Stomach (tissue), 9 donors: Measurements from ENCODE around the gene EBF3. TPM values are rescaled to one million over a fixed set of nuclear protein-coding genes. Genes with fewer than 3 reads are reported as not detected.

Experiments used
- DNase-seq, 2 donors: peaks; one replicate each; pipeline versions ENCODE4 v3.0.0 to v3.0.0-alpha.2; 2013 to 2019
- H3K27ac ChIP-seq, 5 donors: fragments of 200-600 bp in 4 of 5; sonication (generic) in 4 of 5; one replicate each; pipeline ENCODE4 v1.5.1; 2013 to 2019; ENCODE audit warnings: mild to moderate bottlenecking in 1 of 5, moderate library complexity in 1 of 5
- H3K27me3 ChIP-seq, 3 donors: fragments of 200-600 bp; sonication (generic); one replicate each; pipeline ENCODE4 v1.5.1; 2017 to 2019; ENCODE audit warnings: mixed run types in 1 of 3
- H3K36me3 ChIP-seq, 4 donors: fragments of 200-600 bp; sonication (generic); 1 replicate in 3 of 4; 2 replicates in 1 of 4; pipeline ENCODE4 v1.5.1; 2016 to 2019
- H3K4me1 ChIP-seq, 4 donors: fragments of 200-600 bp; sonication (generic); one replicate each; pipeline ENCODE4 v1.5.1; 2016 to 2019
- H3K4me3 ChIP-seq, 4 donors: fragments of 200-600 bp; sonication (generic) in 3 of 4; one replicate each; pipeline ENCODE4 v1.5.1; 2016 to 2019; ENCODE audit warnings: mild to moderate bottlenecking in 1 of 4
- H3K9me3 ChIP-seq, 4 donors: fragments of 200-600 bp; sonication (generic); one replicate each; pipeline ENCODE4 v1.5.1; 2016 to 2019
- CTCF ChIP-seq, 7 experiments: fragments of 450-650 bp in 4 of 7; fragments of 200-600 bp in 3 of 7; sonication (generic) in 3 of 7; IDR thresholded peaks; one replicate each; pipeline ENCODE4 v1.5.1; 2016 to 2019; ENCODE audit warnings: antibody characterized with exemption in 7 of 7, control low read depth in 2 of 7, mild to moderate bottlenecking in 1 of 7
- EP300 ChIP-seq: sonication (generic); formaldehyde crosslinking; IDR thresholded peaks from one replicate; pipeline ENCODE4 v1.6.1; 2017; ENCODE audit warnings: antibody characterized with exemption
- POLR2A ChIP-seq, 4 donors: fragments of 450-650 bp; IDR thresholded peaks; one replicate each; pipeline ENCODE4 v1.6.1; 2016; ENCODE audit warnings: antibody characterized with exemption in 4 of 4, control low read depth in 2 of 4, mild to moderate bottlenecking in 1 of 4, moderate library complexity in 1 of 4
- POLR2AphosphoS5 ChIP-seq, 3 donors: sonication (generic); formaldehyde crosslinking; IDR thresholded peaks; one replicate each; pipeline ENCODE4 v1.6.1; 2016; ENCODE audit warnings: antibody characterized with exemption in 3 of 3
- whole genome bisulfite sequencing, 5 donors: extraction: QIAGEN DNeasy Blood & Tissue Kit in 3 of 5; methylation state at CpG; one replicate each; pipeline versions ENCODE4 v1.1.5 to v1.1.7; 2013 to 2018; 5-methylcytosine and 5-hydroxymethylcytosine counted together
- intact Hi-C: fragments of 100-400 bp; cut with DNase I; formaldehyde crosslinking; loops from one replicate; pipeline ENCODE4 v1.15.1; 2023; ENCODE audit warnings: low total_unique reads
- polyA plus RNA-seq, 3 donors: library from polyadenylated mRNA; stranded (reverse); fragments of 200-250 nt; gene quantifications; one replicate each; pipeline ENCODE4 v1.2.3, GENCODE V29; 2013
- total RNA-seq, 5 donors: library from RNA; depleted of rRNA; stranded (reverse); fragments of >200 nt; gene quantifications; one replicate each; pipeline versions ENCODE4 v1.1.0 to v1.2.3, GENCODE V29; 2014 to 2016
- donor health status: healthy with polysubstance abuse.
- donor health status: Bipolar disorder and iron deficiency.
- donor health status: healthy.

The EBF3 gene
- total and polyA plus RNA-seq, 8 donors: 0.19 to 7.3 (median 0.58) TPM; not detected in 3

GRCh38 chr10:129887381-129887905 lies 76.6 kb downstream of the EBF3 start:
- intact Hi-C loops: no loop called here
- WGBS, 5 donors: 91 to 95% (median 94%) methylated on average over 13 of the region's 13 CpGs

GRCh38 chr10:129886263-129886662 lies 77.8 kb downstream of the EBF3 start:
- WGBS, 5 donors: 70 to 90% (median 74%) methylated on average over 9 of the region's 9 CpGs
- H3K27me3 ChIP-seq: peaks cover 0 to 40% (median 0%) of the 10 kb centered on the region in 3 donors
- H3K36me3 ChIP-seq: no peaks in the 10 kb centered on the region
- DNase-seq: no peak
- H3K4me1 ChIP-seq: no peaks in the 10 kb centered on the region
- intact Hi-C loops: no loop called here
- no peaks in the 10 kb centered on the region for H3K9me3 ChIP-seq
- no peak overlapping the region for H3K27ac ChIP-seq
- no peak overlapping the region for H3K4me3 ChIP-seq
- TF ChIP-seq POLR2AphosphoS5 (IDR thresholded peaks at IDR 0.05) (no peak), POLR2A (IDR thresholded peaks at IDR 0.05) (no peak), CTCF (IDR thresholded peaks at IDR 0.05) (no peak), EP300 (no peak)

More at GRCh38 chr10:129887381-129887905, 76.6 kb downstream of the EBF3 start:
- H3K4me1 ChIP-seq: peaks cover 0 to 2% (median 0%) of the 10 kb centered on the region in 4 donors
- H3K27me3 ChIP-seq: peaks cover 0 to 35% (median 0%) of the 10 kb centered on the region in 3 donors
- H3K27ac ChIP-seq: no peak overlapping the region
- H3K9me3 ChIP-seq: no peaks in the 10 kb centered on the region
- TF ChIP-seq EP300: no peak
- TF ChIP-seq POLR2AphosphoS5 (IDR thresholded peaks at IDR 0.05): no peak
- TF ChIP-seq POLR2A (IDR thresholded peaks at IDR 0.05): no peak
- no peak for TF ChIP-seq CTCF (IDR thresholded peaks at IDR 0.05)
- H3K36me3 ChIP-seq: no peaks in the 10 kb centered on the region
- DNase-seq: no peak
- no peak overlapping the region for H3K4me3 ChIP-seq

GRCh38 chr10:129885526-129885925 lies 78.5 kb downstream of the EBF3 start:
- 43 to 70% (median 55%) methylated on average over 8 of the region's 8 CpGs for WGBS, 5 donors
- H3K27me3 ChIP-seq: peaks cover 0 to 42% (median 0%) of the 10 kb centered on the region in 3 donors

GRCh38 chr10:129884398-129885078 lies 79.5 kb downstream of the EBF3 start:
- intact Hi-C loops: no loop called here
- no peak for DNase-seq
- 57 to 66% (median 60%) methylated on average over 18 of the region's 18 CpGs for WGBS, 5 donors
- Histone ChIP-seq H3K4me3 (no peak overlapping the region), H3K27ac (no peak overlapping the region), H3K4me1 (no peaks in the 10 kb centered on the region), H3K27me3 (peaks cover 0 to 42% (median 3%) of the 10 kb centered on the region in 3 donors), H3K36me3 (no peaks in the 10 kb centered on the region), H3K9me3 (no peaks in the 10 kb centered on the region)
- TF ChIP-seq EP300 (no peak), CTCF (IDR thresholded peaks at IDR 0.05) (no peak), POLR2AphosphoS5 (IDR thresholded peaks at IDR 0.05) (no peak), POLR2A (IDR thresholded peaks at IDR 0.05) (no peak)

More at GRCh38 chr10:129885526-129885925, 78.5 kb downstream of the EBF3 start:
- Histone ChIP-seq H3K36me3 (no peaks in the 10 kb centered on the region), H3K4me1 (no peaks in the 10 kb centered on the region), H3K4me3 (no peak overlapping the region), H3K9me3 (no peaks in the 10 kb centered on the region), H3K27ac (no peak overlapping the region)
- TF ChIP-seq POLR2AphosphoS5 (IDR thresholded peaks at IDR 0.05): no peak
- no peak for DNase-seq
- intact Hi-C loops: no loop called here
